ENCODE measurements around the gene SND1. TPM values are rescaled to one million over a fixed set of nuclear protein-coding genes. Genes with fewer than 3 reads are reported as not detected.

SND1 gene
- total and polyA plus RNA-seq, 4 donors = 59.4 to 214 (median 84.1) TPM

DNA sequence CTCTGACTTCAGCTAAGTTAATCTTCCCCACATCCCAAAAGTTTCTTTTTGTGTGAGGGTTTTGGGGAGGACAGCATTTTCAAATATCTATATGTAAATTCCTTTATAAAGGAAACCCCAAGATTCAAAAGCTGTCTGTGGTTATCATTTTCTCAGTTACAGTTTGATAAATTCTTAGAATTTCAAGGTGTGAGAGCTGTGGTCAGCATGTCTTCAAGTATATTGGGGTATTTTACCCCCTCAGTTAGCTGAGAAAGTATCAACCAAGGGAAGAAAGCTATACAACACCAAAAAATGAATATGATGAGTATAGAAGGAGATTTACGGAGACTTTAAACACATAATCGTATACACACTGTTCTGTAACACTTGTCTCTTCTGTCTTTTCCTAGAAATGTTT, 109.2 kb downstream of the SND1 start:
- TF ChIP-seq YY1 (IDR thresholded peaks at IDR 0.05) = no peak
- no peak for TF ChIP-seq RAD21 (IDR thresholded peaks at IDR 0.05)
- TF ChIP-seq, protein P1, sequence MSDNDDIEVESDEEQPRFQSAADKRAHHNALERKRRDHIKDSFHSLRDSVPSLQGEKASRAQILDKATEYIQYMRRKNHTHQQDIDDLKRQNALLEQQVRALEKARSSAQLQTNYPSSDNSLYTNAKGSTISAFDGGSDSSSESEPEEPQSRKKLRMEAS (IDR thresholded peaks at IDR 0.05) = no peak
- no peak for TF ChIP-seq HNF4A (conservative IDR thresholded peaks at IDR 0.05)
- no peak for TF ChIP-seq TAF1 (conservative IDR thresholded peaks at IDR 0.05)
- TF ChIP-seq RXRA (IDR thresholded peaks at IDR 0.05) = no peak
- no peaks in the 10 kb centered on the region for H3K27me3 ChIP-seq (ENCODE audit: control insufficient read depth in 4 of 4, insufficient read depth in 4 of 4, low read length in 3 of 4)
- peaks cover 7 to 23% (median 10%) of the 10 kb centered on the region in 4 donors for H3K4me1 ChIP-seq (ENCODE audit: control insufficient read depth in 4 of 4, insufficient read depth in 4 of 4, low read length in 3 of 4)
- H3K9me3 ChIP-seq (ENCODE audit: control insufficient read depth in 4 of 4, low read length in 3 of 4) = no peaks in the 10 kb centered on the region
- H3K4me3 ChIP-seq (ENCODE audit: low read depth in 1 of 3, low read length in 3 of 3) = no peak overlapping the region
- H3K9ac ChIP-seq (ENCODE audit: low read depth in 1 of 2, low read length in 2 of 2) = no peak overlapping the region
- no peak overlapping the region for H3K27ac ChIP-seq (ENCODE audit: low read depth in 1 of 2, low read length in 2 of 2)
- H3K36me3 ChIP-seq (ENCODE audit: control insufficient read depth in 4 of 4, insufficient read depth in 3 of 4, low read depth in 1 of 4, low read length in 3 of 4) = peaks cover 0 to 4% (median 0%) of the 10 kb centered on the region in 4 donors
- DNase-seq (ENCODE audit: low spot score) = no peak
- 89% methylated on average over 2 of the region's 2 CpGs for WGBS

DNA sequence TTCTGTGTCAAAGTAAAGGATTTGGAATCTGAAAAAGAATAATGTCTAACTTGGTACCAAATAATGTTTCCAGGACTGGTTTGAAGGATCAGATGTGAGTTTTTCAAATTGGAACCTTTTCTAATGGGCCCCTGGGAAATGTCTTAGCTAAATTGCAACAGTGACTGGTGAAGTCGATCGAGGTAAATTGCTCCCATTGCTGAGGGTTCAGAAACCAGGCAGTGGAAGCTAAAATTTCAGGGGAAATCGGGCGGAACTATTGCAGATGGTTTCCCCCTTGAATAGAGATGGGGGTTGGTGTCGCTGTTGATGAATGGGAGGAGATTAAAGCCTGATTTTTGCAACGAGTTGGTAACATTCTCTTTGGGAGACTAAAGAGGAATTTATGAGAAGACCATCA, 112.7 kb downstream of the SND1 start:
- Histone ChIP-seq H3K9ac (ENCODE audit: low read depth in 1 of 2, low read length in 2 of 2) (no peak overlapping the region), H3K27ac (ENCODE audit: low read depth in 1 of 2, low read length in 2 of 2) (no peak overlapping the region), H3K4me3 (ENCODE audit: low read depth in 1 of 3, low read length in 3 of 3) (no peak overlapping the region), H3K27me3 (ENCODE audit: control insufficient read depth in 4 of 4, insufficient read depth in 4 of 4, low read length in 3 of 4) (no peaks in the 10 kb centered on the region), H3K36me3 (ENCODE audit: control insufficient read depth in 4 of 4, insufficient read depth in 3 of 4, low read depth in 1 of 4, low read length in 3 of 4) (peaks cover 0 to 4% (median 0%) of the 10 kb centered on the region in 4 donors), H3K4me1 (ENCODE audit: control insufficient read depth in 4 of 4, insufficient read depth in 4 of 4, low read length in 3 of 4) (peaks cover 4 to 21% (median 11%) of the 10 kb centered on the region in 4 donors), H3K9me3 (ENCODE audit: control insufficient read depth in 4 of 4, low read length in 3 of 4) (no peaks in the 10 kb centered on the region)
- no peak for DNase-seq (ENCODE audit: low spot score)
- TF ChIP-seq TAF1 (conservative IDR thresholded peaks at IDR 0.05) = no peak
- 89% methylated on average over 6 of the region's 6 CpGs for WGBS

DNA sequence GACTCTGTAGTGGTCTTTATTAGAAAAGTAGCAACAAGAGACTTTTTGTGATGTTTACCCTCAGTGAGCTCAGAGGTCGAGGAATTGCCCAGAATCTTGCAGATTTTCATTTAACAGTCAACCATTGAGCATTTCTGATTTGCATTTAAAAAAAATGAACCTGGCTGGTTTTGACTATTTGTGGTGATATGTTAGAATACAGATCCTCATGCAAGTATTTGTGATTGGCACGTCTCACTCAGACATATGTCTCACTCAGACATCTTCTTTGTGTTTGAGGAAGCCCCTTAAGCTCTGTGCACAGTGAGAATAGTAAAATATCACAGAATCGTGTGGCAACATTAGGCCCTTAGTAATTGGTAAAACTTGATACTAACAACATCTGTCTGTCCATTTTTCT, 113.2 kb downstream of the SND1 start:
- H3K27me3 ChIP-seq (ENCODE audit: control insufficient read depth in 4 of 4, insufficient read depth in 4 of 4, low read length in 3 of 4) = no peaks in the 10 kb centered on the region
- 93% methylated on average over 3 of the region's 3 CpGs for WGBS
- H3K9me3 ChIP-seq (ENCODE audit: control insufficient read depth in 4 of 4, low read length in 3 of 4) = no peaks in the 10 kb centered on the region
- no peak overlapping the region for H3K4me3 ChIP-seq (ENCODE audit: low read depth in 1 of 3, low read length in 3 of 3)
- TF ChIP-seq, protein P2, sequence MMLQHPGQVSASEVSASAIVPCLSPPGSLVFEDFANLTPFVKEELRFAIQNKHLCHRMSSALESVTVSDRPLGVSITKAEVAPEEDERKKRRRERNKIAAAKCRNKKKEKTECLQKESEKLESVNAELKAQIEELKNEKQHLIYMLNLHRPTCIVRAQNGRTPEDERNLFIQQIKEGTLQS (IDR thresholded peaks at IDR 0.05) = no peak
- TF ChIP-seq, protein P3, sequence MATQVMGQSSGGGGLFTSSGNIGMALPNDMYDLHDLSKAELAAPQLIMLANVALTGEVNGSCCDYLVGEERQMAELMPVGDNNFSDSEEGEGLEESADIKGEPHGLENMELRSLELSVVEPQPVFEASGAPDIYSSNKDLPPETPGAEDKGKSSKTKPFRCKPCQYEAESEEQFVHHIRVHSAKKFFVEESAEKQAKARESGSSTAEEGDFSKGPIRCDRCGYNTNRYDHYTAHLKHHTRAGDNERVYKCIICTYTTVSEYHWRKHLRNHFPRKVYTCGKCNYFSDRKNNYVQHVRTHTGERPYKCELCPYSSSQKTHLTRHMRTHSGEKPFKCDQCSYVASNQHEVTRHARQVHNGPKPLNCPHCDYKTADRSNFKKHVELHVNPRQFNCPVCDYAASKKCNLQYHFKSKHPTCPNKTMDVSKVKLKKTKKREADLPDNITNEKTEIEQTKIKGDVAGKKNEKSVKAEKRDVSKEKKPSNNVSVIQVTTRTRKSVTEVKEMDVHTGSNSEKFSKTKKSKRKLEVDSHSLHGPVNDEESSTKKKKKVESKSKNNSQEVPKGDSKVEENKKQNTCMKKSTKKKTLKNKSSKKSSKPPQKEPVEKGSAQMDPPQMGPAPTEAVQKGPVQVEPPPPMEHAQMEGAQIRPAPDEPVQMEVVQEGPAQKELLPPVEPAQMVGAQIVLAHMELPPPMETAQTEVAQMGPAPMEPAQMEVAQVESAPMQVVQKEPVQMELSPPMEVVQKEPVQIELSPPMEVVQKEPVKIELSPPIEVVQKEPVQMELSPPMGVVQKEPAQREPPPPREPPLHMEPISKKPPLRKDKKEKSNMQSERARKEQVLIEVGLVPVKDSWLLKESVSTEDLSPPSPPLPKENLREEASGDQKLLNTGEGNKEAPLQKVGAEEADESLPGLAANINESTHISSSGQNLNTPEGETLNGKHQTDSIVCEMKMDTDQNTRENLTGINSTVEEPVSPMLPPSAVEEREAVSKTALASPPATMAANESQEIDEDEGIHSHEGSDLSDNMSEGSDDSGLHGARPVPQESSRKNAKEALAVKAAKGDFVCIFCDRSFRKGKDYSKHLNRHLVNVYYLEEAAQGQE (IDR thresholded peaks at IDR 0.05) = no peak
- TF ChIP-seq, protein P4, sequence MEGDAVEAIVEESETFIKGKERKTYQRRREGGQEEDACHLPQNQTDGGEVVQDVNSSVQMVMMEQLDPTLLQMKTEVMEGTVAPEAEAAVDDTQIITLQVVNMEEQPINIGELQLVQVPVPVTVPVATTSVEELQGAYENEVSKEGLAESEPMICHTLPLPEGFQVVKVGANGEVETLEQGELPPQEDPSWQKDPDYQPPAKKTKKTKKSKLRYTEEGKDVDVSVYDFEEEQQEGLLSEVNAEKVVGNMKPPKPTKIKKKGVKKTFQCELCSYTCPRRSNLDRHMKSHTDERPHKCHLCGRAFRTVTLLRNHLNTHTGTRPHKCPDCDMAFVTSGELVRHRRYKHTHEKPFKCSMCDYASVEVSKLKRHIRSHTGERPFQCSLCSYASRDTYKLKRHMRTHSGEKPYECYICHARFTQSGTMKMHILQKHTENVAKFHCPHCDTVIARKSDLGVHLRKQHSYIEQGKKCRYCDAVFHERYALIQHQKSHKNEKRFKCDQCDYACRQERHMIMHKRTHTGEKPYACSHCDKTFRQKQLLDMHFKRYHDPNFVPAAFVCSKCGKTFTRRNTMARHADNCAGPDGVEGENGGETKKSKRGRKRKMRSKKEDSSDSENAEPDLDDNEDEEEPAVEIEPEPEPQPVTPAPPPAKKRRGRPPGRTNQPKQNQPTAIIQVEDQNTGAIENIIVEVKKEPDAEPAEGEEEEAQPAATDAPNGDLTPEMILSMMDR (IDR thresholded peaks at IDR 0.05; ENCODE audit: low read depth, low read length, missing input control) = no peak
- no peak for TF ChIP-seq SP1 (IDR thresholded peaks at IDR 0.05)
- DNase-seq (ENCODE audit: low spot score) = no peak
- no peak overlapping the region for H3K27ac ChIP-seq (ENCODE audit: low read depth in 1 of 2, low read length in 2 of 2)
- H3K36me3 ChIP-seq (ENCODE audit: control insufficient read depth in 4 of 4, insufficient read depth in 3 of 4, low read depth in 1 of 4, low read length in 3 of 4) = peaks cover 0 to 4% (median 0%) of the 10 kb centered on the region in 4 donors
- H3K9ac ChIP-seq (ENCODE audit: low read depth in 1 of 2, low read length in 2 of 2) = no peak overlapping the region
- H3K4me1 ChIP-seq (ENCODE audit: control insufficient read depth in 4 of 4, insufficient read depth in 4 of 4, low read length in 3 of 4) = peaks cover 3 to 16% (median 8%) of the 10 kb centered on the region in 4 donors

Measured in liver (tissue), 9 donors.